Activated CD8-positive, alpha-beta memory T cell treated with anti-CD3 and anti-CD28 coated beads for 4 hours (primary cell): ENCODE measurements around the gene CRB1.

ENCODE experiments used
- DNase-seq, 2 donors: peaks; one replicate each; pipeline ENCODE4 v3.0.0-alpha.2; 2020; ENCODE audit warnings: low read depth in 2 of 2

The CRB1 gene

GRCh38 chr1:197303463-197303862, 35.4 kb downstream of the CRB1 start:
- DNase-seq = no peak

DNA sequence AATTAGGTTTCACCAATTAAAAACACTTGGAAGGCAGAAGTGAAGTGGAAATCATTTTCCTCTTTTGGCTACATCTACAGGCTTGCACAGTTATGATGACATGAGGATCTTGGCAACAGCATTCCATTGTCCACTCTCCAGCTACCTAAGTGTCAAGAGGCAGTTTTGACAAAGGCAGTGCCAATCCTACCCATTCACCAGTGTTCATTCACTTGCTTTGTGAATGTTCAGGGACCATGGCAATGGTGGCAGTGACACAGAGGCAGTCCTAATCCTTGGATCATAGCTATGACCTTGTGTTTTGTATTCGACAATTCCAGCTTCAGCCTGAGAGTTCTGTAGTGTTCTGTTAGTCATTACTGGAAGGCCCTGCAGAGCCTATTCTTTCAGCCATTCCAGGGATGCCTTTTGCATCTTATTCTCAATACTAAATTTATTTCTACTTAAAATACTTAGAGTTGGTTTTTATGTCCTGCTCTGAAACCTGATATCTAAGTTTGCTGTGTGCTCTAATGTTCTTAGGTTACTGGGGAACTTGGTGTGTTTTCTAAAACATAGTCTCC, 36.7 kb downstream of the CRB1 start:
- DNase-seq = no peak

- no peak for DNase-seq
These were observed 37.9 kb downstream of the CRB1 start for GRCh38 chr1:197305925-197306324.

DNA sequence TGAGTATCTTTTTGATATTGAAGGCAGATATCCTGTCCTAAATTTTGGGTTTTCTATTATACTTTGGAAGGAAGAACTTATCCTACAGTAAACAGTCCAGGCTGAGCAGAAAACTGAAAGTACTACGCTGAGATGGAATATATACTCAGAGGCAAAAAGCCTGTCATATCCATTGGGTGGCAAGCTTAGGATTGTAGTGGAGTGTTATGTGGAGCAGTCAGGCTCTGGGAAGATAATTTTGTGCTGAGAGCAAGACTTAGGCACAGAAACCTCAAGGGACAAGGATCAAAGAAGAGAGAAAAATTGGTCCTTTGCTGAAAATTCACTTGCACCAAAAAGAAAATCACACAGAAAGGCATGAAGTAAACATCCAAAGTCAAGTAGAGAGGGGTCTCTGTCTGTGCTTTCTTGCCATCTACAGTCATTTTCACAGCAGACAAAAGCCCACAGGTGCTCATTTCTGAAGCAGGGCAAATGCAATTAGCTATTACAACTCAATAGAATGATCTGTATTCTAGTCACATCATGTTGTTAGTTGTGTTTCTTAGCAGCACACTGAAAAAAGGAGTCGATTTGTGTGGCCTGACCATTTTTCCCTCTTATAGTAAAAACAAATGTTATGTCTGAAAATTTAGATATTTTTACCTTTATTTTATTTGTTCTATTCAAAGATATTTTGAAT, 38.5 kb downstream of the CRB1 start:
- no peak for DNase-seq

DNA sequence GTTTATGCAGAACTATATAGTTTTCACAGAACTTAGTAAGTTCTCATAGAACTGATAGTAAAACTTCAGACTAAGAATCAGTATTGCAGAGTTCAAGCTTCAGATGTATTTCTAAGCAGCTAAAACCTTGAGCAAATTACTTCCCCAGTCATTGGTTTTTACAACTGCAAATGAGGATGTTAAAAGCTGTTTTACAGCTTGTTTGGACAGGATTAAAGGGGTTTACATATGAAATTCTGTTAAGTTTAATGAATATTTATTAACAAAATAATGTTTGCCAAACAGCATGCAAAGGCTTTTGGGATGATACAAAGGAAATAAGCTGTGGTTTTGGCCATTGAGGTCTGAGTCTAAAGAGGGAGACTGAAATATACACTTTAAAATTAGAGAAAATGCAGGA, 39.1 kb downstream of the CRB1 start:
- no peak for DNase-seq

- DNase-seq = no peak
These were observed 39.5 kb downstream of the CRB1 start for GRCh38 chr1:197307551-197307950.

DNA sequence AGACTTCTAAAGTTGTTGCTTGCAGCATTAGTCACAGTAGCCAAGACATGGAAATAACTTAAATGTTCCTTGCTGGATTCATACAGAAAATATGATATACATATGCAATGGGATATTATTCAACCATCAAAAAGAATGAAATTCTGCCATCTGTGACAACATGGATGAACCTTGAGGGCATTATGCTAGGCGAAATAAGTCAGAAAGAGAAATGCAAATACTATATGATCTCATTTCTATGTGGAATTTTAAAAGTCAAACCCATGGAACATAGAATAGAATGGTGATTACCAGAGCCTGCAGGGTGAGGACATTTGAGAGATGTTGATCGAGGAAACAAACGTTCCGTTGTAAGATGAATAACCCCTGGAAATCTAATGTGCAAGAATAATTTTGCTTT, 43.0 kb downstream of the CRB1 start:
- DNase-seq = no peak

GRCh38 chr1:197312163-197312562, 44.1 kb downstream of the CRB1 start:
- no peak for DNase-seq

GRCh38 chr1:197313713-197314112, 45.7 kb downstream of the CRB1 start:
- no peak for DNase-seq

GRCh38 chr1:197314682-197315081, 46.6 kb downstream of the CRB1 start:
- DNase-seq = no peak

- no peak for DNase-seq
These were observed 51.6 kb downstream of the CRB1 start for GRCh38 chr1:197319631-197320030.

- no peak for DNase-seq
These were observed 53.0 kb downstream of the CRB1 start for GRCh38 chr1:197320991-197321531.

DNA sequence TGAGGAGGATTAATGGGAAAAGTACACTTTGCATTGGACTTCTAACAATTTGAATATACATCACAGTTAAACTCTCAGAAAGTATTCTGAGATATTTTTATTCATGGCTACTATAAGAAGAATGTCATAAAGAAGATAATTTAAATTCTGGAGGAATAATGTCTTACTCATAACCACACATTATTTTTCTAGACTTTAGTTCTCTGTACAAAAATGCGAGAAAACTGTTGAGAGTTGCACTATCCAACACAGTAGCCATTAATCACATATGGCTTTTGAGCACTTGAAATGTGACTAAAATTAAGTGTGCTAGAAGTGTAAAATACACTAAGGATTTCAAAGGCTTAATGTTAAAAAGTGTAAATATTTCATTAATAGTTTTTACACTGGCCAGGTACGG, 53.8 kb downstream of the CRB1 start:
- DNase-seq = no peak

GRCh38 chr1:197327776-197328364, 59.8 kb downstream of the CRB1 start:
- no peak for DNase-seq

GRCh38 chr1:197330213-197330612, 62.2 kb downstream of the CRB1 start:
- DNase-seq = no peak

- DNase-seq = no peak
These were observed 63.5 kb downstream of the CRB1 start for GRCh38 chr1:197331565-197331964.

GRCh38 chr1:197333041-197333440, 65.0 kb downstream of the CRB1 start:
- no peak for DNase-seq

- DNase-seq = no peak
These were observed 68.5 kb downstream of the CRB1 start for GRCh38 chr1:197336571-197336970.

DNA sequence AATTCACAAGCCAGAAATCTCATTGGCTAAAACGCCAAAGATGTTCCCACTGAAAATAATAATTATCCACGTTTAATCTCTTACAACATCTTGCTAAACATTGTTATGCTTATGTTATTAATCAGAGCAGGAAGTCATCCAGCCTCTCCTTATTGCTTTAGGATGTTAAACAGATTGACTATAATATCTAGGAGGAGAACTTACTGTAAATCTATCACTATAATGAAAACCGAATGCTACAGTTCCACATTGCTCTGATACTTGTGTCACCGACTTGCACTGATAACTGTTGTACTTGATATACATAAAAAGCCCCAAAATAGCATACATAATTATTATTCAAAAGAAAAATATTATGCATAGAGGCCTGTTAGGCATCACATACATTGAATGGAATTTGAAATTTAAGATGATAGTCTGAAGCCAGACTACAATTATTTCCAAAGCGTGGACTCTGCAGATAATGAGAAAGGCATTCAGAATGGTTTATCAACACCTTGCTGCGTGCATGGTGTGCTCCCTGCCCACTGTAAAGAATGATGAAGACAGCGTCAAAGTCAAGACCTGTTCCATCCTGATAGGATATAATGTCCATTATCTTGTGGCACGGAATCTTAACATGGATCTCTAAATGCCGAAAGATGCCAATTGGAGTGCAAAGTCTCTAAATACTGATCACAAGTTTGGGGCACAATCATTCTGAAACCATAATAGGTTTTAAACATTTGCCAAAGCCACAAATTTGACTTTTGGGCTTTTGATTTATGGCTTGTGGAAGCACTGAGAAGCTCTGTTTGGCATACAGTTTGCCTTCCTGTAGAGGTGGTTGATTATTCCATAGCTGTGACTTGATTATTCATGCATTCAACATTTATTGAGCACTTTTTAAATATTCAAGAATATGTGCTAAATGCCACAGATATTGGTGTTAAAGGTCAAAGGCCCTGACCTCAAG, 71.3 kb downstream of the CRB1 start:
- no peak for DNase-seq

DNA sequence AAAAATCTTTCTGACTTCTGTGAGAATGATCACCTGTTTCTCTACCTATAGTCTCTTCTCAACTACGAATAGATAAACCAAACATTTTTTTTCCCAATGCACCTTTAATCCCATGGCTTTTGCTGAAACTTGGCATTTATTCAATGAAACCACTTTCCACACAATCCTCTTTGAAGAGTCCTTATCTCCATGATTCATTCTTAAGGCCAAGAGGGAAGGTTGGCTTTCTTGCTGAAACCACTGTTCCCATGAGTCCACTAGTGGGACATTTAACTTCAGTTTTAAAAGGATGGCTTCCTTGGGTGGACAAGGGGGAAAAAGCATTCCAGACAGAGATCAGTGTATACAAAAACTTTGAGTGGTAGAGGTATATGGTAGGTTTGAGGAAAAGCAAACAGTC, 73.6 kb downstream of the CRB1 start:
- DNase-seq = no peak

- no peak for DNase-seq
These were observed 74.1 kb downstream of the CRB1 start for GRCh38 chr1:197342044-197342565.

GRCh38 chr1:197342669-197343068, 74.6 kb downstream of the CRB1 start:
- DNase-seq = no peak
